H1 (cell line): Measurements from ENCODE around the gene CPLANE2. TPM values are rescaled to one million over a fixed set of nuclear protein-coding genes. Genes with fewer than 3 reads are reported as not detected.

Experiments
- CTCF ChIA-PET: fragments of 300-600 bp; sonication (Branson Sonifier 250); formaldehyde crosslinking; loops from one replicate; lab custom pipeline; 2021; ENCODE audit not compliant: partially characterized antibody; lab: Charles Lee
- POLR2A ChIA-PET: fragments of 300-600 bp; sonication (Branson Sonifier 250); formaldehyde crosslinking; loops from one replicate; lab custom pipeline; 2021; ENCODE audit warnings: inconsistent platforms; ENCODE audit not compliant: partially characterized antibody; lab: Charles Lee
- DNase-seq, 2 experiments: peaks; one replicate each; pipeline versions ENCODE4 v3.0.0 to v3.0.0-alpha.2; 2010 to 2022; ENCODE audit warnings: low spot score in 2 of 2, low read depth in 1 of 2, mixed read lengths in 1 of 2
- FAIRE-seq: peaks from 2 replicates; lab custom pipeline; 2011; peaks lifted over from hg19 to GRCh38; lab: Jason Lieb, UNC
- H2AFZ ChIP-seq: 2 replicates; pipeline ENCODE4 v1.8.1; 2012; ENCODE audit warnings: low read length, inconsistent platforms
- H2AK5ac ChIP-seq: 2 replicates; pipeline ENCODE4 v1.6.1; 2013; ENCODE audit warnings: low read depth, low read length
- H2BK120ac ChIP-seq: replicated peaks from 2 replicates; pipeline ENCODE3; 2013; ENCODE audit warnings: low read depth, low read length, inconsistent platforms
- H2BK12ac ChIP-seq: 2 replicates; pipeline ENCODE4 v1.6.1; 2013; ENCODE audit warnings: low read depth, low read length
- H2BK15ac ChIP-seq: 2 replicates; pipeline ENCODE4 v1.6.1; 2013; ENCODE audit warnings: low read length
- H2BK20ac ChIP-seq: 2 replicates; pipeline ENCODE4 v1.6.1; 2013; ENCODE audit warnings: low read length
- H2BK5ac ChIP-seq: 2 replicates; pipeline ENCODE4 v1.6.1; 2013; ENCODE audit warnings: low read depth, low read length
- H3K14ac ChIP-seq: 2 replicates; pipeline ENCODE4 v1.6.1; 2013; ENCODE audit warnings: inconsistent platforms; ENCODE audit not compliant: insufficient read length
- H3K18ac ChIP-seq: 2 replicates; pipeline ENCODE4 v1.6.1; 2013; ENCODE audit warnings: low read length; ENCODE audit errors: extremely low read depth
- H3K23ac ChIP-seq: 2 replicates; pipeline ENCODE4 v1.6.1; 2013; ENCODE audit warnings: inconsistent platforms; ENCODE audit not compliant: insufficient read length
- H3K23me2 ChIP-seq: 2 replicates; pipeline ENCODE4 v1.6.1; 2013; ENCODE audit warnings: low read depth, low read length
- H3K27ac ChIP-seq: 2 replicates; pipeline ENCODE4 v1.6.1; 2011; ENCODE audit warnings: low read depth, low read length, inconsistent platforms
- H3K27me3 ChIP-seq, 4 experiments: replicated peaks in 1 of 4; 1 replicate in 1 of 4; 2 replicates in 3 of 4; pipeline versions ENCODE4 v1.6.1 to v1.8.1; 2011 to 2013; ENCODE audit warnings: low read length in 3 of 4, mild to moderate bottlenecking in 3 of 4, inconsistent platforms in 2 of 4, mixed read lengths in 2 of 4, moderate library complexity in 1 of 4; ENCODE audit not compliant: control insufficient read depth in 3 of 4, insufficient read depth in 3 of 4; ENCODE audit errors: extremely low read depth in 1 of 4
- H3K36me3 ChIP-seq, 4 experiments: 2 replicates each; pipeline versions ENCODE4 v1.6.1 to v1.8.1; 2011 to 2013; ENCODE audit warnings: mild to moderate bottlenecking in 4 of 4, low read length in 3 of 4, moderate library complexity in 2 of 4, control low read depth in 1 of 4, inconsistent platforms in 1 of 4; ENCODE audit not compliant: insufficient read depth in 4 of 4, control insufficient read depth in 2 of 4
- H3K4ac ChIP-seq: replicated peaks from 2 replicates; pipeline ENCODE3; 2013; ENCODE audit warnings: low read length, low read depth, mixed read lengths, inconsistent platforms; ENCODE audit not compliant: insufficient read length
- H3K4me1 ChIP-seq, 4 experiments: replicated peaks in 1 of 4; 1 replicate in 1 of 4; 2 replicates in 3 of 4; pipeline versions ENCODE4 v1.6.1 to v1.8.1; 2011 to 2013; ENCODE audit warnings: low read length in 3 of 4, inconsistent platforms in 2 of 4, mixed read lengths in 1 of 4; ENCODE audit not compliant: insufficient read depth in 4 of 4, control insufficient read depth in 3 of 4
- H3K4me2 ChIP-seq, 2 experiments: 2 replicates each; pipeline versions ENCODE4 v1.6.1 to v1.8.1; 2011 to 2013; ENCODE audit warnings: low read depth in 2 of 2, low read length in 2 of 2, control low read depth in 1 of 2, inconsistent platforms in 1 of 2, mild to moderate bottlenecking in 1 of 2; ENCODE audit not compliant: insufficient read depth in 1 of 2
- H3K4me3 ChIP-seq, 4 experiments: fragments of 200-600, 300-600 bp in 1 of 4; sonication (generic), shearing (Covaris generic), sonication (Bioruptor Twin) in 1 of 4; 2 replicates each; pipeline versions ENCODE4 v1.5.1 to v1.8.1; 2011 to 2016; ENCODE audit warnings: low read length in 4 of 4, low read depth in 3 of 4, control low read depth in 2 of 4, inconsistent platforms in 2 of 4, mild to moderate bottlenecking in 2 of 4, mixed read lengths in 1 of 4, moderate library complexity in 1 of 4; ENCODE audit not compliant: insufficient read depth in 2 of 4; ENCODE audit errors: extremely low read depth in 1 of 4
- H3K56ac ChIP-seq: replicated peaks from 2 replicates; pipeline ENCODE3; 2013; ENCODE audit warnings: low read depth, mild to moderate bottlenecking, mixed read lengths, low read length, inconsistent platforms; ENCODE audit not compliant: insufficient read length
- H3K79me1 ChIP-seq: 2 replicates; pipeline ENCODE4 v1.6.1; 2013; ENCODE audit warnings: low read depth, low read length, control low read depth
- H3K79me2 ChIP-seq, 2 experiments: 2 replicates each; pipeline versions ENCODE4 v1.6.1 to v1.8.1; 2012 to 2013; ENCODE audit warnings: low read length in 2 of 2, mild to moderate bottlenecking in 2 of 2, inconsistent platforms in 1 of 2; ENCODE audit not compliant: insufficient read depth in 2 of 2, control insufficient read depth in 1 of 2
- H3K9ac ChIP-seq, 4 experiments: replicated peaks in 1 of 4; 1 replicate in 1 of 4; 2 replicates in 3 of 4; pipeline versions ENCODE4 v1.6.1 to v1.8.1; 2011 to 2013; ENCODE audit warnings: low read depth in 3 of 4, low read length in 3 of 4, control low read depth in 2 of 4, mild to moderate bottlenecking in 2 of 4, moderate library complexity in 2 of 4, inconsistent platforms in 1 of 4; ENCODE audit errors: extremely low read depth in 1 of 4
- H3K9me3 ChIP-seq, 2 experiments: 2 replicates each; pipeline versions ENCODE4 v1.6.1 to v1.8.1; 2012 to 2013; ENCODE audit warnings: mild to moderate bottlenecking in 2 of 2, moderate library complexity in 2 of 2, control low read depth in 1 of 2, inconsistent platforms in 1 of 2, low read depth in 1 of 2, low read length in 1 of 2, mixed read lengths in 1 of 2; ENCODE audit not compliant: insufficient read depth in 2 of 2
- H4K20me1 ChIP-seq, 2 experiments: replicated peaks in 1 of 2; 2 replicates each; pipeline versions ENCODE3 to v1.8.1; 2011 to 2013; ENCODE audit warnings: inconsistent platforms in 2 of 2, low read length in 2 of 2, mild to moderate bottlenecking in 1 of 2; ENCODE audit not compliant: insufficient read depth in 2 of 2, control insufficient read depth in 1 of 2
- H4K5ac ChIP-seq: 2 replicates; pipeline ENCODE4 v1.6.1; 2013; ENCODE audit warnings: low read length, low read depth, mixed read lengths, inconsistent platforms; ENCODE audit not compliant: insufficient read length
- H4K8ac ChIP-seq: 2 replicates; pipeline ENCODE4 v1.8.0; 2013; ENCODE audit warnings: mild to moderate bottlenecking, moderate library complexity, low read length, inconsistent platforms; ENCODE audit not compliant: insufficient read depth; ENCODE audit errors: extremely low read depth
- H4K91ac ChIP-seq: replicated peaks from 2 replicates; pipeline ENCODE3; 2013; ENCODE audit warnings: low read length, mixed read lengths, inconsistent platforms; ENCODE audit not compliant: insufficient read length
- KDM4A ChIP-seq: IDR thresholded peaks from one replicate; pipeline ENCODE4 v1.7.1; 2012; ENCODE audit warnings: low read depth, mild to moderate bottlenecking, moderate library complexity, low read length, inconsistent platforms; ENCODE audit not compliant: severe bottlenecking
- SIRT6 ChIP-seq: IDR thresholded peaks from one replicate; pipeline ENCODE4 v1.7.1; 2012; ENCODE audit warnings: low read length, inconsistent platforms
- TCF12 ChIP-seq: IDR thresholded peaks from 2 replicates; pipeline ENCODE4 v1.6.1; 2011; ENCODE audit warnings: low read depth, mild to moderate bottlenecking, low read length
- WGBS, 2 experiments: shearing (Covaris generic) in 1 of 2; methylation state at CpG; one replicate each; pipeline versions ENCODE4 v1.1.6 to v1.1.7; 2013 to 2015; ENCODE audit warnings: low lambda C conversion rate in 2 of 2, mixed read lengths in 2 of 2, inconsistent platforms in 1 of 2, low coverage in 1 of 2, missing lambda C conversion rate in 1 of 2; ENCODE audit not compliant: insufficient replicate concordance in 2 of 2, insufficient coverage in 1 of 2, insufficient read length in 1 of 2; ENCODE audit errors: extremely low coverage in 1 of 2, missing lambda C conversion rate in 1 of 2; 5-methylcytosine and 5-hydroxymethylcytosine counted together
- polyA plus RNA-seq, 7 experiments: library from polyadenylated mRNA; depleted of rRNA in 3 of 7; stranded (reverse) in 5 of 7; unstranded in 2 of 7; fragments of >200 nt in 5 of 7; fragments of 200-250 nt in 2 of 7; gene quantifications; 1 replicate in 5 of 7; 2 replicates in 1 of 7; 4 replicates in 1 of 7; pipeline versions ENCODE4 v1.2.1 to v1.2.3, GENCODE V29; 2011 to 2013; ENCODE audit warnings: missing spikeins in 2 of 7, mixed read lengths in 2 of 7
- total RNA-seq: library from RNA; stranded (reverse); fragmentation: NEBNext Ultra II Directional; extraction: Animal tissue kit (Norgen Biotek cat#: 25700); gene quantifications from 2 replicates; pipeline ENCODE4 v1.2.1, GENCODE V29; 2021

The CPLANE2 gene
- total and polyA plus RNA-seq, 2 of the 8 experiments (the other 6 are each of a cell fraction or from before 2014, with no cell fraction given), result 2.3 to 2.5 TPM

- Histone ChIP-seq H3K4me2 (no peak overlapping the region), H3K14ac (no peak overlapping the region), H3K79me1 (peaks cover 2% of the 10 kb centered on the region; the same call in 1 of the 2 replicates), H4K20me1 (peaks cover 2 to 6% of the 10 kb centered on the region in 2 experiments), H3K23me2 (peaks cover 6% of the 10 kb centered on the region), H2AK5ac (no peak overlapping the region), H2BK5ac (no peak overlapping the region), H3K9ac (no peak overlapping the region), H2BK15ac (no peak overlapping the region), H3K27ac (no peak overlapping the region), H4K8ac (no peak overlapping the region), H2AFZ (no peak overlapping the region), H2BK120ac (no peak overlapping the region), H3K36me3 (peaks cover 12 to 30% (median 25%) of the 10 kb centered on the region in 4 experiments; a peak in 7 of 8 replicates), H3K4me3 (no peak overlapping the region), H3K56ac (no peak overlapping the region), H3K9me3 (no peaks in the 10 kb centered on the region), H3K4me1 (peaks cover 0 to 15% (median 11%) of the 10 kb centered on the region in 4 experiments; a peak in 5 of 7 replicates), H3K18ac (no peak overlapping the region), H3K4ac (no peak overlapping the region), H2BK12ac (no peak overlapping the region), H3K23ac (no peak overlapping the region), H2BK20ac (no peak overlapping the region), H3K27me3 (no peaks in the 10 kb centered on the region), H4K91ac (no peak overlapping the region), H4K5ac (no peak overlapping the region), H3K79me2 (no peaks in the 10 kb centered on the region)
- CTCF ChIA-PET, result interaction anchor here (0.6 to 7.6 kb wide), 16 partner anchors 8 to 130 kb away, joined by 3 to 45 read pairs (median 8); partner anchors contain the start of gene FAM131C
- WGBS, 2 experiments, result 76% methylated on average over 3 of the region's 3 CpGs; no CpG with 5 or more reads in 1 of the 2 experiments
- FAIRE-seq (no peak), DNase-seq (no peak)
- POLR2A ChIA-PET, result interaction anchor here (0.6 to 2.9 kb wide), 7 partner anchors 9 to 117 kb away, joined by 3 to 7 read pairs (median 4); partner anchors contain the start of gene ARHGEF19
- no peak for TF ChIP-seq SIRT6
- no peak for TF ChIP-seq TCF12
- no peak for TF ChIP-seq KDM4A
These were observed 33.4 kb downstream of the CPLANE2 start for GRCh38 chr1:16203550-16203949.
